Endothelial cell of umbilical vein (primary cell): Measurements from ENCODE around the gene PTPRT. TPM values are rescaled to one million over a fixed set of nuclear protein-coding genes. Genes with fewer than 3 reads are reported as not detected.

Experiments used
- BruUV-seq: library from RNA; stranded (reverse); fragments of 400-500 nt; replicated peaks from 2 replicates; lab custom pipeline; 2021; lab: Mats Ljungman, UMichigan
- CTCF ChIA-PET: fragments of 300-600, 350-600 bp; sonication (Branson Sonifier 250); formaldehyde crosslinking; loops from one replicate; lab custom pipeline; 2021; ENCODE audit warnings: antibody characterized with exemption, inconsistent platforms; lab: Charles Lee
- POLR2A ChIA-PET: fragments of 300-600, 350-600 bp; sonication (Branson Sonifier 250); formaldehyde crosslinking; loops from one replicate; lab custom pipeline; 2021; ENCODE audit warnings: antibody characterized with exemption, inconsistent platforms; lab: Charles Lee
- DNase-seq: peaks from one replicate; pipeline ENCODE4 v3.0.0-alpha.2; 2011; ENCODE audit warnings: low read depth, low spot score
- FAIRE-seq: peaks from 2 replicates; lab custom pipeline; 2011; peaks lifted over from hg19 to GRCh38; lab: Jason Lieb, UNC
- H2AFZ ChIP-seq: 2 replicates; pipeline ENCODE4 v1.6.0; 2012; ENCODE audit warnings: low read depth, low read length, control low read depth, inconsistent platforms
- H3K27ac ChIP-seq: 2 replicates; pipeline ENCODE4 v1.5.1; 2011; ENCODE audit warnings: low read depth, mild to moderate bottlenecking, control low read depth, low read length, moderate library complexity; ENCODE audit not compliant: insufficient read depth
- H3K27me3 ChIP-seq, 2 experiments: 2 replicates each; pipeline versions ENCODE4 v1.6.0 to v1.6.1; 2011; ENCODE audit warnings: low read length in 2 of 2, mixed read lengths in 1 of 2; ENCODE audit not compliant: control insufficient read depth in 2 of 2, insufficient read depth in 2 of 2
- H3K36me3 ChIP-seq, 2 experiments: 2 replicates in 1 of 2; 3 replicates in 1 of 2; pipeline ENCODE4 v1.5.1; 2011; ENCODE audit warnings: low read length in 2 of 2, mild to moderate bottlenecking in 1 of 2, moderate library complexity in 1 of 2; ENCODE audit not compliant: control insufficient read depth in 2 of 2, insufficient read depth in 2 of 2; ENCODE audit errors: extremely low read depth in 1 of 2
- H3K4me1 ChIP-seq: 3 replicates; pipeline ENCODE4 v1.5.1; 2011; ENCODE audit warnings: mild to moderate bottlenecking, low read length; ENCODE audit not compliant: control insufficient read depth, insufficient read depth; ENCODE audit errors: extremely low read depth
- H3K4me2 ChIP-seq: 2 replicates; pipeline ENCODE4 v1.6.1; 2011; ENCODE audit warnings: low read length, control low read depth, mixed read lengths; ENCODE audit not compliant: insufficient read depth
- H3K4me3 ChIP-seq, 3 experiments: fragments of 200-600 bp in 1 of 3; sonication (generic), shearing (Covaris generic) in 1 of 3; replicated peaks in 1 of 3; 2 replicates each; pipeline ENCODE4 v1.5.1; 2011 to 2016; ENCODE audit warnings: control low read depth in 3 of 3, low read length in 3 of 3, mild to moderate bottlenecking in 2 of 3, inconsistent platforms in 1 of 3, low read depth in 1 of 3, moderate library complexity in 1 of 3; ENCODE audit not compliant: insufficient read depth in 1 of 3
- H3K79me2 ChIP-seq: 2 replicates; pipeline ENCODE4 v1.6.0; 2012; ENCODE audit warnings: low read length, inconsistent platforms; ENCODE audit not compliant: control insufficient read depth, insufficient read depth
- H3K9ac ChIP-seq: replicated peaks from 2 replicates; pipeline ENCODE3; 2011; ENCODE audit warnings: low read length, control low read depth; ENCODE audit not compliant: insufficient read depth; ENCODE audit errors: extremely low read depth
- H3K9me1 ChIP-seq: replicated peaks from 3 replicates; pipeline ENCODE4 v1.6.0; 2011; ENCODE audit warnings: mild to moderate bottlenecking, low read length; ENCODE audit not compliant: control insufficient read depth, insufficient read depth; ENCODE audit errors: extremely low read depth
- H3K9me3 ChIP-seq: replicated peaks from 2 replicates; pipeline ENCODE4 v1.5.1; 2012; ENCODE audit warnings: low read length, inconsistent platforms; ENCODE audit not compliant: control insufficient read depth, insufficient read depth
- H4K20me1 ChIP-seq: replicated peaks from 2 replicates; pipeline ENCODE3; 2011; ENCODE audit warnings: mild to moderate bottlenecking, low read length; ENCODE audit not compliant: control insufficient read depth, insufficient read depth; ENCODE audit errors: extremely low read depth
- EZH2 ChIP-seq: IDR thresholded peaks from 2 replicates; pipeline ENCODE4 v1.6.1; 2012; ENCODE audit warnings: borderline replicate concordance, low read depth, mild to moderate bottlenecking, moderate library complexity, low read length, inconsistent platforms; ENCODE audit not compliant: severe bottlenecking
- FOS ChIP-seq: IDR thresholded peaks from 2 replicates; pipeline ENCODE4 v1.6.1; 2011; ENCODE audit warnings: mild to moderate bottlenecking, low read length, moderate library complexity, borderline replicate concordance; ENCODE audit not compliant: insufficient read depth
- GATA2 ChIP-seq: IDR thresholded peaks from 2 replicates; pipeline ENCODE4 v1.7.0; 2011; ENCODE audit warnings: low read depth, mild to moderate bottlenecking, moderate library complexity, mixed read lengths, low read length; ENCODE audit not compliant: insufficient read length, insufficient read depth
- JUN ChIP-seq: IDR thresholded peaks from 2 replicates; pipeline ENCODE4 v1.6.1; 2011; ENCODE audit warnings: borderline replicate concordance, low read depth; ENCODE audit not compliant: insufficient read length, insufficient read depth
- MYC ChIP-seq: IDR thresholded peaks from one replicate; pipeline ENCODE4 v1.6.1; 2011; ENCODE audit warnings: mild to moderate bottlenecking, low read depth, low read length
- POLR2A ChIP-seq: IDR thresholded peaks from 2 replicates; pipeline ENCODE4 v1.6.1; 2012; ENCODE audit warnings: low read depth, mild to moderate bottlenecking, control low read depth, low read length
- POLR2AphosphoS5 ChIP-seq: IDR thresholded peaks from 2 replicates; pipeline ENCODE4 v1.6.1; 2012; ENCODE audit warnings: low read depth, mild to moderate bottlenecking, control low read depth, low read length, moderate library complexity; ENCODE audit not compliant: insufficient read depth
- dilution Hi-C: fragments of 300-500 bp; cut with MboI; formaldehyde crosslinking; loops from one replicate; pipeline ENCODE4 v1.15.0; 2019; ENCODE audit warnings: low sequenced_read_pairs; ENCODE audit not compliant: extremely low pct_ligation_motif_present
- intact Hi-C: fragments of 100-400 bp; cut with micrococcal nuclease; formaldehyde crosslinking; loops from one replicate; pipeline ENCODE4 v1.10.0; 2022
- polyA plus RNA-seq, 4 experiments: library from polyadenylated mRNA; depleted of rRNA in 3 of 4; stranded (reverse) in 3 of 4; unstranded in 1 of 4; fragments of >200 nt; gene quantifications; 2 replicates each; pipeline versions ENCODE4 v1.2.1 to v1.2.3, GENCODE V29; 2011 to 2012; ENCODE audit warnings: missing spikeins in 1 of 4
- total RNA-seq: library from RNA; stranded (reverse); gene quantifications from 2 replicates; pipeline ENCODE4 v1.2.3, GENCODE V29; 2021
- TF ChIP-seq, protein P1 (sequence below), 2 donors: IDR thresholded peaks; 1 replicate in 1 of 2; 2 replicates in 1 of 2; pipeline ENCODE4 v1.5.1; 2011; ENCODE audit warnings: low read length in 2 of 2, mild to moderate bottlenecking in 2 of 2, moderate library complexity in 2 of 2, control low read depth in 1 of 2, inconsistent platforms in 1 of 2, low read depth in 1 of 2; ENCODE audit not compliant: insufficient read depth in 1 of 2; ENCODE audit errors: extremely low read depth in 1 of 2
- TF ChIP-seq, protein P2 (sequence below): IDR thresholded peaks from 2 replicates; pipeline ENCODE4 v1.6.1; 2011; ENCODE audit not compliant: insufficient read depth, insufficient read length

Gene PTPRT
- total and polyA plus RNA-seq, 2 donors (not counting 3 experiments of a cell fraction or from before 2014, with no cell fraction given) = not detected

DNA sequence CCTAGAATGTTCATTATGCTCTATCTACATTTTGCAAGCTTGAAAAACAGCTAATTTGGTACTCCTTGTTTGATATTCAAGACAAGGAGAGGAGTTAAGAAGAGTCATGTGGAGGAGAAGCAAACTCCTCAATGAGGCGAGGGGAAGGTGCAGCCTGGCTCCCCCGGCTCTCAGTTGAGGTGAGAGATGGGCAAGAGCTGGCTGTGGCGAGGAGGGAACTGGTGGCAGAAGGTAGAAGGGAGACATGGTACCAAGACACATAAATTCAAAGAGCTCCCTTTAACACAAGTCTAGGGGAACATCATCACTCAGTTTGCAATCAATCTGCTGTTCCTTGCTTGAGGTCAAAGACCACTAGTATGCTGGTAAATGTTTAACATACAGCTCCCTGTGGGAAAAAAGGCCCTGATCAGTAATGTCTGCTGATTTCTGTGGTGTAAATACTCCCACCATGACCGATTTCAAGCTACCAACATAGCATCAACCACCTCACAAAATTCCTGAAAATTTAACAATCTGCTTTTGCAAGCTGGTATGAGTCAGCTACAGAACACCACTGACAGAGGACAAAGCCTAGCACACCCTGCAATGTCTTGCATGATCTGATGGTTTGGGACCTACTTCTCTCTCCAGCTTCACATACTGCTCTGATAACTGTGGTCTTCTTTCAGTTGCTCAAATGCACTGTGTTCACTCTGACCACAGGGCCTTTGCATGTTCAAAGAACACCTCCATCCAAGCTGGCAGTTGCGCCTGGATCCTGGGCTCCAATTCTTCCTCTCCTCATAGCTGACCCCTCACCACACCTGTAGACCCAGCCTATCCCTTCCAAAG, 1055.2 kb downstream of the PTPRT start:
- H3K9ac ChIP-seq = no peak overlapping the region
- no peak overlapping the region for H3K4me3 ChIP-seq
- H3K36me3 ChIP-seq = no peaks in the 10 kb centered on the region
- intact Hi-C loops (no loop called here), dilution Hi-C loops (no loop called here)
- H3K27ac ChIP-seq = no peak overlapping the region
- no peak overlapping the region for H2AFZ ChIP-seq
- H3K9me1 ChIP-seq = no peaks in the 10 kb centered on the region
- FAIRE-seq (no peak), DNase-seq (no peak)
- H4K20me1 ChIP-seq = no peaks in the 10 kb centered on the region
- H3K27me3 ChIP-seq = no peaks in the 10 kb centered on the region
- BruUV-seq = no TSS peak
- H3K4me1 ChIP-seq = no peaks in the 10 kb centered on the region
- POLR2A ChIA-PET = no interaction called here
- H3K79me2 ChIP-seq = no peaks in the 10 kb centered on the region
- TF ChIP-seq GATA2 (no peak), JUN (no peak), EZH2 (no peak), POLR2AphosphoS5 (no peak), FOS (no peak), POLR2A (no peak), MYC (no peak)
- TF ChIP-seq, protein P1, sequence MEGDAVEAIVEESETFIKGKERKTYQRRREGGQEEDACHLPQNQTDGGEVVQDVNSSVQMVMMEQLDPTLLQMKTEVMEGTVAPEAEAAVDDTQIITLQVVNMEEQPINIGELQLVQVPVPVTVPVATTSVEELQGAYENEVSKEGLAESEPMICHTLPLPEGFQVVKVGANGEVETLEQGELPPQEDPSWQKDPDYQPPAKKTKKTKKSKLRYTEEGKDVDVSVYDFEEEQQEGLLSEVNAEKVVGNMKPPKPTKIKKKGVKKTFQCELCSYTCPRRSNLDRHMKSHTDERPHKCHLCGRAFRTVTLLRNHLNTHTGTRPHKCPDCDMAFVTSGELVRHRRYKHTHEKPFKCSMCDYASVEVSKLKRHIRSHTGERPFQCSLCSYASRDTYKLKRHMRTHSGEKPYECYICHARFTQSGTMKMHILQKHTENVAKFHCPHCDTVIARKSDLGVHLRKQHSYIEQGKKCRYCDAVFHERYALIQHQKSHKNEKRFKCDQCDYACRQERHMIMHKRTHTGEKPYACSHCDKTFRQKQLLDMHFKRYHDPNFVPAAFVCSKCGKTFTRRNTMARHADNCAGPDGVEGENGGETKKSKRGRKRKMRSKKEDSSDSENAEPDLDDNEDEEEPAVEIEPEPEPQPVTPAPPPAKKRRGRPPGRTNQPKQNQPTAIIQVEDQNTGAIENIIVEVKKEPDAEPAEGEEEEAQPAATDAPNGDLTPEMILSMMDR (IDR thresholded peaks at IDR 0.05; ENCODE audit: extremely low read depth in 1 of 2, insufficient read depth in 1 of 2, low read depth in 1 of 2, low read length in 2 of 2) = no peak
- TF ChIP-seq, protein P2, sequence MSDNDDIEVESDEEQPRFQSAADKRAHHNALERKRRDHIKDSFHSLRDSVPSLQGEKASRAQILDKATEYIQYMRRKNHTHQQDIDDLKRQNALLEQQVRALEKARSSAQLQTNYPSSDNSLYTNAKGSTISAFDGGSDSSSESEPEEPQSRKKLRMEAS = no peak
- CTCF ChIA-PET = no interaction called here
- no peak overlapping the region for H3K4me2 ChIP-seq
- H3K9me3 ChIP-seq = peaks cover 4% of the 10 kb centered on the region
